ENCODE results near the gene ACOT13.
"Not testable (repeated sequence)": the region's sequence is repeated elsewhere in the genome, so short reads cannot be mapped to it uniquely, and the experiment has no call there.

GRCh38 chr6:24661759-24662158, 5.1 kb upstream of the ACOT13 start:
- not testable (repeated sequence) for TF ChIP-seq POLR2A (IDR thresholded peaks at IDR 0.05); CTCF (IDR thresholded peaks at IDR 0.05); EP300 (IDR thresholded peaks at IDR 0.05; ENCODE audit: low read depth); POLR2AphosphoS5 (IDR thresholded peaks at IDR 0.05)
